Liver (tissue), 3 donors: ENCODE measurements around the gene EBF4.

Experiments used
- EGR1 ChIP-seq, 2 donors: IDR thresholded peaks; 2 replicates each; pipeline ENCODE4 v1.6.1; 2016 to 2018; ENCODE audit warnings: antibody characterized with exemption in 2 of 2, low read depth in 2 of 2
- FOXA1 ChIP-seq: IDR thresholded peaks from 2 replicates; pipeline ENCODE4 v1.6.1; 2016; ENCODE audit warnings: antibody characterized with exemption
- HNF4G ChIP-seq: IDR thresholded peaks from 2 replicates; pipeline ENCODE4 v1.6.1; 2016; ENCODE audit warnings: antibody characterized with exemption
- JUND ChIP-seq, 2 donors: IDR thresholded peaks; 2 replicates each; pipeline ENCODE4 v1.6.1; 2016; ENCODE audit warnings: antibody characterized with exemption in 2 of 2
- RAD21 ChIP-seq, 2 donors: IDR thresholded peaks; 2 replicates each; pipeline ENCODE4 v1.6.1; 2016; ENCODE audit warnings: antibody characterized with exemption in 2 of 2, mild to moderate bottlenecking in 2 of 2
- SP1 ChIP-seq: IDR thresholded peaks from 2 replicates; pipeline ENCODE4 v1.6.1; 2018; ENCODE audit warnings: antibody characterized with exemption, mild to moderate bottlenecking
- TAF1 ChIP-seq: conservative IDR thresholded peaks from 2 replicates; pipeline ENCODE4 v1.6.1; 2016; ENCODE audit warnings: antibody characterized with exemption, mild to moderate bottlenecking
- YY1 ChIP-seq: IDR thresholded peaks from 2 replicates; pipeline ENCODE4 v1.6.1; 2016; ENCODE audit warnings: antibody characterized with exemption, mild to moderate bottlenecking
- TF ChIP-seq, protein P1 (sequence below): fragments of 150-350 bp; IDR thresholded peaks from 2 replicates; pipeline ENCODE4 v1.5.1; 2017; ENCODE audit warnings: improper control_type of control experiment, low read depth, low read length; ENCODE audit not compliant: missing input control
- TF ChIP-seq, protein P2 (sequence below): IDR thresholded peaks from 2 replicates; pipeline ENCODE4 v1.6.1; 2016; ENCODE audit warnings: antibody characterized with exemption, mild to moderate bottlenecking
- TF ChIP-seq, protein P3 (sequence below): IDR thresholded peaks from 2 replicates; pipeline ENCODE4 v1.6.1; 2016; ENCODE audit warnings: antibody characterized with exemption
- TF ChIP-seq, protein P4 (sequence below): IDR thresholded peaks from 2 replicates; pipeline ENCODE4 v1.6.1; 2016; ENCODE audit warnings: antibody characterized with exemption
- donor health status: healthy.
- donor health status: healthy.

DNA sequence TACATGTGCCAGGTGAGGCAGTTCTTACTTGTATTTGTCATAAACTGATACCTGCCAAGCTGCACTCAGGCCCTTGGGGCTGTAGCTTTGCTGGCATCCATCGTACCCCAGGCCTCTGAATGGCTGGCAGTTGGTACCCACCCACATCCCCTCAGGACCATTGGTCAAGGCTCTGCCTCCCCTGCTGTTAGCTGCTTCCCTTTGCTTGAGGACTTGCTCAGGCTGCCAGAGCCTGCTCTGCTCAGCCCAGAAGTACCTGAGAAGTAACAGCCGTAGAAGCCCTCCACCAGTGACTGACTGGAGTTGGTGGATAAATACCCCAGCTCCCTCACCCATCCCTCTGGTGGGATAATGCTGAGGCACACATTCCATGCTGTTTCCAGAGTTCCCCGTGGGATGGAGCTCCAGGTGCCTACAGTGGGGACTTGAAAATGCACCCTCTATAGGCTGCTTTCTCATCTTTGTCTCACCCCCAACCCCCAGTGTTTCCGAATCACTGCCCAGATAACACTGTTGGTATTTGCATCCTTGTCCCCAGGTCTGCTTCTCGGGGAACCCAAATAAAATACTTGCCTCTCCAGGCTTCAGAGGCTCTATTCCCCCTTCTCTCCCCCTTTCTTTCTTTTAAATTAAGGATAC is 7.3 kb downstream of the EBF4 start:
- TF ChIP-seq, protein P1, sequence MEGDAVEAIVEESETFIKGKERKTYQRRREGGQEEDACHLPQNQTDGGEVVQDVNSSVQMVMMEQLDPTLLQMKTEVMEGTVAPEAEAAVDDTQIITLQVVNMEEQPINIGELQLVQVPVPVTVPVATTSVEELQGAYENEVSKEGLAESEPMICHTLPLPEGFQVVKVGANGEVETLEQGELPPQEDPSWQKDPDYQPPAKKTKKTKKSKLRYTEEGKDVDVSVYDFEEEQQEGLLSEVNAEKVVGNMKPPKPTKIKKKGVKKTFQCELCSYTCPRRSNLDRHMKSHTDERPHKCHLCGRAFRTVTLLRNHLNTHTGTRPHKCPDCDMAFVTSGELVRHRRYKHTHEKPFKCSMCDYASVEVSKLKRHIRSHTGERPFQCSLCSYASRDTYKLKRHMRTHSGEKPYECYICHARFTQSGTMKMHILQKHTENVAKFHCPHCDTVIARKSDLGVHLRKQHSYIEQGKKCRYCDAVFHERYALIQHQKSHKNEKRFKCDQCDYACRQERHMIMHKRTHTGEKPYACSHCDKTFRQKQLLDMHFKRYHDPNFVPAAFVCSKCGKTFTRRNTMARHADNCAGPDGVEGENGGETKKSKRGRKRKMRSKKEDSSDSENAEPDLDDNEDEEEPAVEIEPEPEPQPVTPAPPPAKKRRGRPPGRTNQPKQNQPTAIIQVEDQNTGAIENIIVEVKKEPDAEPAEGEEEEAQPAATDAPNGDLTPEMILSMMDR: no peak
- TF ChIP-seq FOXA1: no peak
- TF ChIP-seq TAF1: no peak
- TF ChIP-seq, protein P2, sequence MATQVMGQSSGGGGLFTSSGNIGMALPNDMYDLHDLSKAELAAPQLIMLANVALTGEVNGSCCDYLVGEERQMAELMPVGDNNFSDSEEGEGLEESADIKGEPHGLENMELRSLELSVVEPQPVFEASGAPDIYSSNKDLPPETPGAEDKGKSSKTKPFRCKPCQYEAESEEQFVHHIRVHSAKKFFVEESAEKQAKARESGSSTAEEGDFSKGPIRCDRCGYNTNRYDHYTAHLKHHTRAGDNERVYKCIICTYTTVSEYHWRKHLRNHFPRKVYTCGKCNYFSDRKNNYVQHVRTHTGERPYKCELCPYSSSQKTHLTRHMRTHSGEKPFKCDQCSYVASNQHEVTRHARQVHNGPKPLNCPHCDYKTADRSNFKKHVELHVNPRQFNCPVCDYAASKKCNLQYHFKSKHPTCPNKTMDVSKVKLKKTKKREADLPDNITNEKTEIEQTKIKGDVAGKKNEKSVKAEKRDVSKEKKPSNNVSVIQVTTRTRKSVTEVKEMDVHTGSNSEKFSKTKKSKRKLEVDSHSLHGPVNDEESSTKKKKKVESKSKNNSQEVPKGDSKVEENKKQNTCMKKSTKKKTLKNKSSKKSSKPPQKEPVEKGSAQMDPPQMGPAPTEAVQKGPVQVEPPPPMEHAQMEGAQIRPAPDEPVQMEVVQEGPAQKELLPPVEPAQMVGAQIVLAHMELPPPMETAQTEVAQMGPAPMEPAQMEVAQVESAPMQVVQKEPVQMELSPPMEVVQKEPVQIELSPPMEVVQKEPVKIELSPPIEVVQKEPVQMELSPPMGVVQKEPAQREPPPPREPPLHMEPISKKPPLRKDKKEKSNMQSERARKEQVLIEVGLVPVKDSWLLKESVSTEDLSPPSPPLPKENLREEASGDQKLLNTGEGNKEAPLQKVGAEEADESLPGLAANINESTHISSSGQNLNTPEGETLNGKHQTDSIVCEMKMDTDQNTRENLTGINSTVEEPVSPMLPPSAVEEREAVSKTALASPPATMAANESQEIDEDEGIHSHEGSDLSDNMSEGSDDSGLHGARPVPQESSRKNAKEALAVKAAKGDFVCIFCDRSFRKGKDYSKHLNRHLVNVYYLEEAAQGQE: no peak
- TF ChIP-seq, protein P3, sequence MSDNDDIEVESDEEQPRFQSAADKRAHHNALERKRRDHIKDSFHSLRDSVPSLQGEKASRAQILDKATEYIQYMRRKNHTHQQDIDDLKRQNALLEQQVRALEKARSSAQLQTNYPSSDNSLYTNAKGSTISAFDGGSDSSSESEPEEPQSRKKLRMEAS: no peak
- no peak for TF ChIP-seq EGR1 (IDR thresholded peaks at IDR 0.05; ENCODE audit: low read depth in 2 of 2)
- no peak for TF ChIP-seq JUND (IDR thresholded peaks at IDR 0.05)
- no peak for TF ChIP-seq HNF4G
- no peak for TF ChIP-seq RAD21 (IDR thresholded peaks at IDR 0.05)
- TF ChIP-seq, protein P4, sequence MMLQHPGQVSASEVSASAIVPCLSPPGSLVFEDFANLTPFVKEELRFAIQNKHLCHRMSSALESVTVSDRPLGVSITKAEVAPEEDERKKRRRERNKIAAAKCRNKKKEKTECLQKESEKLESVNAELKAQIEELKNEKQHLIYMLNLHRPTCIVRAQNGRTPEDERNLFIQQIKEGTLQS: no peak
- TF ChIP-seq YY1: no peak
- TF ChIP-seq SP1: no peak
